ENCODE data around the gene ABCG5. TPM values are rescaled to one million over a fixed set of nuclear protein-coding genes. Genes with fewer than 3 reads are reported as not detected.

ABCG5 gene
- total RNA-seq, 1 experiment from 2014 or later, result not detected

DNA sequence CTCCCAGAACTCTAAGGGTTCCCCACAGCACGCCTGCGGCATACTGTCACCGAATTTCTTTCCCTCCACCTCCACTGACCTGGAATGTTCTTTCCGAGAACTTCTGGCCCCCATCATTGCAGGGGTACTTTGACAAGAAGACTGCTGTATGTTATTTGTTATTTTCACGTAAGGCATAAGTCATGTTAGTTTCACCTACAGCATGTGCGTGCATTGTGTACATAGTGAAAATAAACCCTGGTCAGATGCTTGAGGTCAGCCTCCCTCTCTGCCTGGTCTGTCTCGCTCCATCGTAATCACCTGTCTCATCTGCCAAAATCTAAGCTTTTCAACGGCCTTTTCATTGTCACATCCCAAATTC lies 4.2 kb upstream of the ABCG5 start:
- Mint-ChIP-seq H3K4me1 (ENCODE audit: insufficient read depth, unreplicated experiment) (no peaks in the 10 kb centered on the region), H3K36me3 (ENCODE audit: insufficient read depth, unreplicated experiment) (no peaks in the 10 kb centered on the region), H3K27ac (ENCODE audit: low read depth, unreplicated experiment) (no peak overlapping the region), H3K9me3 (ENCODE audit: unreplicated experiment) (no peaks in the 10 kb centered on the region), H3K4me3 (ENCODE audit: unreplicated experiment) (no peak overlapping the region), H3K27me3 (ENCODE audit: insufficient read depth, unreplicated experiment) (no peaks in the 10 kb centered on the region)
- BruUV-seq (replicated peaks), result no TSS peak
- POLR2A ChIA-PET, result no interaction called here
- intact Hi-C loops (cut with micrococcal nuclease), result no loop called here
- TF ChIP-seq CTCF (IDR thresholded peaks at IDR 0.05; ENCODE audit: unreplicated experiment), result no peak
- CTCF ChIA-PET, result no interaction called here
- DNase-seq (ENCODE audit: unreplicated experiment), result no peak

DNA sequence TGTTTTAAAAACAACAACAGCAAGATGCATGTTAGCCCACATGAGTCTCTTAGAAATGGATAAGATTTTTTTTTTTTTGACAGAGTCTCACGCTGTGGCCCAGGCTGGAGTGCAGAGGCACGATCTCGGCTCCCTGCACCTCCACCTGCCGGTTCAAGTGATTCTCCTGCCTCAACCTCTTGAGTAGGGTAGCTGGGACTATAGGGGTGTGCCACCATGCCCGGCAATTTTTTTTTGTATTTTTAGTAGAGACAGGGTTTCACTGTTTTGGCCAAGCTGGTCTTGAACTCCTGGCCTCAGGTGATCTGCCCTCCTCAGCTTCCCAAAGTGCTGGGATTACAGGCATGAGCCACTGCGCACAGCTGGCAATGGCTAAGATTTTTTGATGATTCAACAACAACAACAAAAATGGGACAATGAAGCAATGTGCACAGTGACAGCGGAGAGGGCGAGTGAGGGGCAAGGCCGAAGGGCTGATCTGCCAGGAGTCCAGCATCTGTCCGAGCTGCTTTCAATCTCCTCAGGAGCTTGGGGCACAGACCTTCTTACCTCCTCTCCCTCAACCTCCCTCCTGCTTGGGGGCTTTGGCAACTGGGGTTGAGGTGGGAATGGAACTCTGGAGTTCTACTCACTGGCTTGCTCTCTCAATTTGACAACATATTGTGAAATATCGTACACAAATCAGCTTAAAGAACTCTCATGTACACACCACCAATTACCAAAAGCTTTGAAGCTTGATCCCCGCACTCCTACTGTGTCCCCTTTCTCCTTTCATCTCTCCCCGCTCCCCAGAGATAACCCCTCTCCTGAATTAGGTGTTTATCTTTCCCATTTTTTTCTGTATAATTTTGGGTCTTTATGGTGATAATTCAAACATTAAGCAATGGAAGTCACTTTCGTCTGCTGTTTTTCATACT lies 3.6 kb upstream of the ABCG5 start:
- intact Hi-C loops (cut with micrococcal nuclease), result no loop called here
- Mint-ChIP-seq H3K27ac (ENCODE audit: low read depth, unreplicated experiment) (no peak overlapping the region), H3K36me3 (ENCODE audit: insufficient read depth, unreplicated experiment) (no peaks in the 10 kb centered on the region), H3K27me3 (ENCODE audit: insufficient read depth, unreplicated experiment) (no peaks in the 10 kb centered on the region), H3K4me3 (ENCODE audit: unreplicated experiment) (no peak overlapping the region), H3K4me1 (ENCODE audit: insufficient read depth, unreplicated experiment) (no peaks in the 10 kb centered on the region), H3K9me3 (ENCODE audit: unreplicated experiment) (no peaks in the 10 kb centered on the region)
- DNase-seq (ENCODE audit: unreplicated experiment), result no peak
- POLR2A ChIA-PET, result interaction anchor here (0.7 kb wide), 1 partner anchor 146 kb away, joined by 3 read pairs; no protein-coding TSS in a partner anchor
- CTCF ChIA-PET, result interaction anchor here (0.6 to 0.7 kb wide), 3 partner anchors 137 to 948 kb away, joined by 3 to 5 read pairs (median 4); no protein-coding TSS in a partner anchor
- BruUV-seq (replicated peaks), result no TSS peak
- TF ChIP-seq CTCF (IDR thresholded peaks at IDR 0.05; ENCODE audit: unreplicated experiment), result no peak

DNA sequence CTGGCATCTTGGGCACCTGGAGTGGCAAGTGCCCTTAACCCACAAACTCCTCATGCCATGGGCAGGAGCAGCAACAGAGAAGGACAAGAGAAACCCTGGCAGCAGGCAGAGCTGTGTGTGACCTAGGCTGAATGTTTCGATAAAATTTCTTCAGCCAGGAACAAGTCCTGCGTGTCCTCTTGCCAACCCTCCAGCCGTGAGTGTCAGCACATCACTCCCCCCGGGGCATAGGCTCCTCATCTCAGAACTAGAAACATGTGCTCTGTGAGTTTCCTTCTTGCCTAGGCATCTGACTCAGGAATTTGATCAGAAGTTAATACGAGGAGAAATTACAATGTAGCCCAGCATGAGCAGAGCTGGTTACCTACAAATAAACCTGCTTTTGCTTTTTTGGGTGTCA lies 2.3 kb upstream of the ABCG5 start:
- POLR2A ChIA-PET, result interaction anchor here (0.7 kb wide), 1 partner anchor 1294 kb away, joined by 3 read pairs; no protein-coding TSS in a partner anchor

More for the DNA sequence above, 2.3 kb upstream of the ABCG5 start:
- intact Hi-C loops (cut with micrococcal nuclease), result no loop called here
- no peaks in the 10 kb centered on the region for H3K9me3 Mint-ChIP-seq (ENCODE audit: unreplicated experiment)
- DNase-seq (ENCODE audit: unreplicated experiment), result peak; percentile 1
- CTCF ChIA-PET, result no interaction called here
- no peak overlapping the region for H3K4me3 Mint-ChIP-seq (ENCODE audit: unreplicated experiment)
- no peaks in the 10 kb centered on the region for H3K4me1 Mint-ChIP-seq (ENCODE audit: insufficient read depth, unreplicated experiment)
- H3K27ac Mint-ChIP-seq (ENCODE audit: low read depth, unreplicated experiment), result no peak overlapping the region
- H3K27me3 Mint-ChIP-seq (ENCODE audit: insufficient read depth, unreplicated experiment), result peaks cover 11% of the 10 kb centered on the region
- no peak for TF ChIP-seq CTCF (IDR thresholded peaks at IDR 0.05; ENCODE audit: unreplicated experiment)
- BruUV-seq (replicated peaks), result no TSS peak
- no peaks in the 10 kb centered on the region for H3K36me3 Mint-ChIP-seq (ENCODE audit: insufficient read depth, unreplicated experiment)

Measured in MCF 10A (cell line).